Bronchial smooth muscle cell (primary cell): Measurements from ENCODE around the gene ARL15. TPM values are rescaled to one million over a fixed set of nuclear protein-coding genes. Genes with fewer than 3 reads are reported as not detected.

Experiments used
- total RNA-seq: library from RNA; depleted of rRNA; stranded (reverse); fragments of >200 nt; gene quantifications from 2 replicates; pipeline ENCODE4 v1.2.1, GENCODE V29; 2014

ARL15 gene
- 20.8 and 26.9 TPM in 2 replicates for total RNA-seq

DNA sequence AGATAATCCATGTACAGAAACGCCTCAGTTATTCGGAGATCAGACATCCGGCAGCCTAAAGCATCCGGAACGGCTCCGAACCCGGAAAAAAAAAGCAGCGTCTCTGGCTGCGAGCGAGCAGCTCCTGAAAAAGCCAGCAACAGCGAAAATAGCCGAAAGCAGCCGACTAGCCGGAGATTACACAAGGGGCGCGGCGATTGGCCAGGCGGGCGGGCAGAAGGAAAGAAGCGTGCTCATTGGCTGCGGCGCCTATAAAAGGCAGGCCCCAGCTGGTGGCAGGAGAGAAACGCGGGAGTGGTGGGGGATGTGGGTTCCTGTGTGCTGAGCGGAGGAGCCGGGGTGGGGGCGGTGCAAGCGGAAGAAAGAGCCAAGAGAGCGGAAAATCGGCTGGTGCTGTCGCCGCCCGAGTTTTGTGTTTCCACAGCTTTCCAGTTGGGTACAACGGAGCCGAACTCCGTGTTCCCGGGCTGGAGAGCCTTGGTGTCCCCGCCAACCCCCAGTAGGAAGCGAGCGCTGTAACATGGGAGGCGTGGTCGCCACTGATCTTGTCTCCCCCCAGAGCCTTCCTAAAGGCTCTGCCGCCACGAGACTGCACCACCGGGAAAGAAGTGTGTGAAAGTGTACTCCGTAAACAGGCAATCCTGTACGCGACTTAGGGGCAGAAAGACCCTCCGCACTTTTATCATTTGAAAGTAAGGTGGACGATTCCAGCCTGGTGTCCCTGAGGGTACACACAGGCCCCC, at the start of gene ARL15:
ARL15 (minus strand) TSS at position 141 of the 743 bp plus-strand sequence.

Other genes starting within 250 kb of the ARL15 start
- not detected in 2 replicates for gene HSPB3, start 145.1 kb upstream of the ARL15 start, total RNA-seq
- gene SNX18, start 207.2 kb upstream of the ARL15 start, total RNA-seq = 87.3 and 92.0 TPM in 2 replicates